Hematopoietic multipotent progenitor cell treated with erythropoietin and hydrocortisone succinate and interleukin-3 and kit ligand, for 8 days (in vitro differentiated cells): ENCODE data around the gene RTN3.
"Not testable (repeated sequence)": the region's sequence is repeated elsewhere in the genome, so short reads cannot be mapped to it uniquely, and the experiment has no call there.

Experiments used
- DNase-seq: peaks from one replicate; pipeline ENCODE4 v3.0.0-alpha.2; 2015

The RTN3 gene, protein sequence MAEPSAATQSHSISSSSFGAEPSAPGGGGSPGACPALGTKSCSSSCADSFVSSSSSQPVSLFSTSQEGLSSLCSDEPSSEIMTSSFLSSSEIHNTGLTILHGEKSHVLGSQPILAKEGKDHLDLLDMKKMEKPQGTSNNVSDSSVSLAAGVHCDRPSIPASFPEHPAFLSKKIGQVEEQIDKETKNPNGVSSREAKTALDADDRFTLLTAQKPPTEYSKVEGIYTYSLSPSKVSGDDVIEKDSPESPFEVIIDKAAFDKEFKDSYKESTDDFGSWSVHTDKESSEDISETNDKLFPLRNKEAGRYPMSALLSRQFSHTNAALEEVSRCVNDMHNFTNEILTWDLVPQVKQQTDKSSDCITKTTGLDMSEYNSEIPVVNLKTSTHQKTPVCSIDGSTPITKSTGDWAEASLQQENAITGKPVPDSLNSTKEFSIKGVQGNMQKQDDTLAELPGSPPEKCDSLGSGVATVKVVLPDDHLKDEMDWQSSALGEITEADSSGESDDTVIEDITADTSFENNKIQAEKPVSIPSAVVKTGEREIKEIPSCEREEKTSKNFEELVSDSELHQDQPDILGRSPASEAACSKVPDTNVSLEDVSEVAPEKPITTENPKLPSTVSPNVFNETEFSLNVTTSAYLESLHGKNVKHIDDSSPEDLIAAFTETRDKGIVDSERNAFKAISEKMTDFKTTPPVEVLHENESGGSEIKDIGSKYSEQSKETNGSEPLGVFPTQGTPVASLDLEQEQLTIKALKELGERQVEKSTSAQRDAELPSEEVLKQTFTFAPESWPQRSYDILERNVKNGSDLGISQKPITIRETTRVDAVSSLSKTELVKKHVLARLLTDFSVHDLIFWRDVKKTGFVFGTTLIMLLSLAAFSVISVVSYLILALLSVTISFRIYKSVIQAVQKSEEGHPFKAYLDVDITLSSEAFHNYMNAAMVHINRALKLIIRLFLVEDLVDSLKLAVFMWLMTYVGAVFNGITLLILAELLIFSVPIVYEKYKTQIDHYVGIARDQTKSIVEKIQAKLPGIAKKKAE

DNA sequence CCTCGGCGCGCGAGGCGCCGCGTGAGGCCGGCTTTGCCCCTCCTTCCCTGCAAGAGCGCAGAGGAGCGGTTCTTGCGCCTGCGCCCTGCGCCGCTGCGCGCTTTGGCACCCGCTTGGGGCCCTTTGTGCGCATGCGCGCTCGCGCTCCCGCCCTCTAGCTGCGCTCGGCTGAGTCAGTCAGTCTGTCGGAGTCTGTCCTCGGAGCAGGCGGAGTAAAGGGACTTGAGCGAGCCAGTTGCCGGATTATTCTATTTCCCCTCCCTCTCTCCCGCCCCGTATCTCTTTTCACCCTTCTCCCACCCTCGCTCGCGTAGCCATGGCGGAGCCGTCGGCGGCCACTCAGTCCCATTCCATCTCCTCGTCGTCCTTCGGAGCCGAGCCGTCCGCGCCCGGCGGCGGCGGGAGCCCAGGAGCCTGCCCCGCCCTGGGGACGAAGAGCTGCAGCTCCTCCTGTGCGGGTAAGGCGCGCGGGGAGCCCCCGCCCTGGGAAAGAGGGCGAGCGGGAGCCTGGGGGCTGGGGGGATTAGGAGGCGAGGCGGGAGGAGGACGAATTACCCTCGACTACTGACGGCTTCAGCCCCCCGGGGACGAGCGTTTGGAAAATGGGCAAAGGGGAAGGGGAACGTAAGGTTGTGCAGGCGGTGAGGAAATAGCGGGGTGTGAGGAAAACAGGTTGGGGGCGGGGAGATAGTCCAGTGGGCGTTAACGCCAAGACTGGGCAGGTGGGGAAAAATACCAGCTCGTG is at the start of gene RTN3:
TSS of gene RTN3 (plus strand) at position 180 of the 745 bp plus-strand sequence. CDS start at position 317, 137 bp downstream.
- peak; percentile 97 for DNase-seq

GRCh38 chr11:63635762-63636465 is 45.4 kb upstream of the RTN3 start:
- DNase-seq = peak; percentile 68

GRCh38 chr11:63638436-63638835 is 42.9 kb upstream of the RTN3 start:
- not testable (repeated sequence) for DNase-seq

GRCh38 chr11:63639199-63639832 is 42.0 kb upstream of the RTN3 start:
- DNase-seq = peak; percentile 24

GRCh38 chr11:63641727-63642126 is 39.6 kb upstream of the RTN3 start:
- DNase-seq = no peak

DNA sequence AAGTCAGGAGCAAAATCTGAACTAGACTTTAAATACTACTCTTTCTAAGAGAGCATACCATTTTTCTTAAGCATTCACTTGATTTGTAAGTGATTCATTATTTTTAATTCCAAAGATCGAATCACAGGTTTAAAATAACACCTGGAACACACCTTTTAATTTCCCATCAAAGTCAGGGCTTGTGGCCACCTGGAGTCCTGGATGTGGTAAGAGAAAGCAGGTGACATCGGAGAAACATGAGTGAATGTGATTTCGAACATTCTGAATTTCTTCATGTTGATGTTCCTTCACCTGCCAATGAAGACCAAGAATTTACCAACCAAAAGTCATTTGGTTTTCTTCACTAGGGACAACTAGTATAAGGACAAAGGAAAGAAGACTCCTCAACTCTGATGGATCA is 38.1 kb upstream of the RTN3 start:
- no peak for DNase-seq

DNA sequence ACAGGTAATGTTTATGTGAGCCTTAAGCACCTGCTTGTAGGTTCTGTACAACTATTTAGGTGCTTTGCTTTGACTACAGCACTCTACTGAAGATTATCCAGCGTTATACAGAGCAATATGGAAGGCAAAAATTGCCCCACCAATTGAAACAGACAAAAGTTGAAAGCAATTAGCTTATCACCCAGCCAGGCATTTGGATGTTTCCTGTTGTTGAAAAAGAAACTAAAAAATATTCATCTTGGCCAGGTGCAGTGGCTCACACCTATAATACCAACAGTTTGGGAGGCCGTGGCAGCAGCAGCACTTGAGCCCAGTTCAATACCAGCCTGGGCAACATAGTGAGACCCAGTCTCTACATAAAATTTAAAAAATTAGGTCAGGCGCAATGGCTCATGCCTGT is 28.6 kb upstream of the RTN3 start:
- DNase-seq = no peak

DNA sequence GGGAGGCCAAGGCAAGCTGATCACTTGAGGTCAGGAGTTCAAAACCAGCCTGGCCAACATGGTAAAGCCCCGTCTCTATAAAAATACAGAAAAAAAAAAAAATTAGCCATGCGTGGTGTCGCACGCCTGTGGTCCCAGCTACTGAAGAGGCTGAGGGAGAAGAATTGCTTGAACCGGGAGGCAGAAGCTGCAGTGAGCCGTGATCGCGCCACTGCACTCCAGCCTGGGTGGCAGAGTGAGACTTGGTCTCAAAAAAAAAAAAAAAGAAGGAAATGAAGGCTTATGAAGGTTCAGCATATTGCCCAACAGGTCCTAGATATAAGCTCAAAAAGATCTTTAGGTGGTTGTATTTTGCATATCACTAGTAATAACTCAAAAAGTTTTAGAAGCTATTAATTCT is 20.3 kb upstream of the RTN3 start:
- DNase-seq = no peak

DNA sequence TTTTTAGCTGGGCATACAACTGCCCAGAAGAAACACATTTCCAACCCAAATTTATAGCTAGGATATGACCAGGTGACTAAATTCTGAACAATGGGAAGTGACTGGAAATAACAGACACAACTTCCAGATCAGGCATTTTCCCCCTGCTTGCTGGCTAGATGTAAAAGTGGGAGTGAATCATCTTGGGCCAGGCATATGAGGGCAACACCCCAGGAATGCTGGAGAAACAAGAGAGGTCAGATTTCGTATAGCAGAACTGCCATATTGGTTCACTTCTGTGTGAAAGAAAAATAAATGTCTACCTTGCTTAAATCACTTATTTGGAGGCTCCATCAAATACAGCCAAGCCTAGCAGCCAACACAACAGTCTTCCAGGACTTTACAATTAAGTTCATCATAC is 17.5 kb upstream of the RTN3 start:
- DNase-seq = no peak

GRCh38 chr11:63666874-63667273 is 14.4 kb upstream of the RTN3 start:
- no peak for DNase-seq

- DNase-seq = no peak
Measured at GRCh38 chr11:63667995-63668795, 13.1 kb upstream of the RTN3 start.

DNA sequence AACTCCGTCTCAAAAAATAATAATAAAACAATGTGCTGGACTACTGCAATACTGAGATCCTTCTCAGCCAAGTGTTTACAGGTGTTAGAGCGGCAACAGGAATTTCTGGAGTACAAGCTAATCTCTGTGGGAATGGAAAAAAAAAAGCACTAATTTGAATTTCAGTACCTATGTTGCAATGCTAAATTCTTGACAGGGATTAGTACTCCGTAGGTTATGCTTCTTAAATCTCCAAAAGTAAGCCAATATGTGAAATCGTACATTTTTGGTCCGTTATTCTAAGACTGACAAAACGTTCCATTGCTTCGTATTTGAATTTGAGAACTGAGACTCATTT is 11.2 kb upstream of the RTN3 start:
- no peak for DNase-seq

- DNase-seq = peak; percentile 65
Measured at GRCh38 chr11:63670433-63671321, 10.6 kb upstream of the RTN3 start.

- peak; percentile 96 for DNase-seq
Measured at GRCh38 chr11:63671322-63672155, 9.8 kb upstream of the RTN3 start, which contains the start of gene ATL3. ATL3 (minus strand) TSS chr11:63671376; CDS start chr11:63671335, 41 bp downstream.

GRCh38 chr11:63672156-63672463 is 9.2 kb upstream of the RTN3 start:
- DNase-seq = no peak

DNA sequence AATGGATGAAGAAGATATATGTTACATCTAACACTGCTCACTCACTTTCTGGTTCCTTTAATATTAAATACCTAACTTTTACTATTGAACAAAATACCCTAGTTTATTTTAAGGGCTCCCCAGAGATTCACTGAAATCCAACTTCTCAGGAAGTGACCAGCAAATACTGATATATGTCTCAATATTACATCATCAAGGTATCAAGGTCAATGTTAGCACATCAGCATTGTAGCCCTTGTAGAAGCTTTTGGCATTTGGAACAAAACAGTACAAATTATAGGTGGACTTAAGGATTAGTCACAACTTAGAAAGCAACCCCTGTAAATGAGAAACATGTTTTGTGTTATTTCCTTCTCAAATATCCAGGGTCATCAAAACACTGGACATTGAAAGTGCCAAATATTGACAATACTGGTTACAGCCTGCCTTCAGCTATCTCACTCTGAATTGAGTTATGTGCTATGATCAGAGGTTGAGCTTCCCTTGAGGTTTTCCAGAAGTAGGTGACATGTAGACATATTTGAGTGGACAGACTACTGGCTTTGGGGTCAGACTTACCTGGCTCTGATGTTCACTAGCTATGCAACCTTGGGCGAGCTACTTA is 8.3 kb upstream of the RTN3 start:
- no peak for DNase-seq

DNA sequence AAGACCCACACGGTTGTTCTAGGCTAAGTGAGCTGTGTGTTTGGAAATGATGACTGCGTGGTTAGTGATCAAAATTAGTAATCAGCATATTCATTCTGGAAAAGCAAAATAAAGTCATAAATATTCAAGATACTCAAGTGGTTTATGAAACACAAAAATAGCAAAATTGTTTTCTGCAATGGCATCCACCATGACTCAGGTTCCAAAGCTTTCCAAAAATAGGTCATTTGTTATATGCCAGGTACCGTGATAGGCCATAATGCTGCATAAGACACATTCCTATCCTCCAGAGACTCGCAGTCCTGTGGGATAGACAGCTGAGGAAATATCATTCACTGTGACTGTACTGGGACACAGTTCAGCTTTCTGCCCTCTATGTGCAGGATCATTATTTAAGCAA is 7.7 kb upstream of the RTN3 start:
- DNase-seq = no peak

GRCh38 chr11:63680834-63681320 is 423 bp upstream of the RTN3 start:
- no peak for DNase-seq
